Lower leg skin (tissue), 4 donors: ENCODE data around the gene CYP3A7. TPM values are rescaled to one million over a fixed set of nuclear protein-coding genes. Genes with fewer than 3 reads are reported as not detected.
"Not testable (repeated sequence)": the region's sequence is repeated elsewhere in the genome, so short reads cannot be mapped to it uniquely, and the experiment has no call there.

Experiments
- DNase-seq, 2 donors: peaks; one replicate each; pipeline ENCODE4 v3.0.0-alpha.2; 2019; ENCODE audit warnings: low spot score in 2 of 2
- H3K4me3 ChIP-seq: fragments of 200-600 bp; sonication (generic); 2 replicates; pipeline ENCODE4 v1.5.1; 2017; ENCODE audit warnings: mild to moderate bottlenecking, low read depth; ENCODE audit not compliant: poor library complexity, severe bottlenecking
- CTCF ChIP-seq, 3 donors: fragments of 450-650 bp; IDR thresholded peaks; one replicate each; pipeline ENCODE4 v1.5.1; 2016; ENCODE audit warnings: antibody characterized with exemption in 3 of 3, mild to moderate bottlenecking in 3 of 3, moderate library complexity in 2 of 3
- POLR2A ChIP-seq, 2 donors: fragments of 450-650 bp; IDR thresholded peaks; one replicate each; pipeline ENCODE4 v1.6.1; 2016 to 2017; ENCODE audit warnings: antibody characterized with exemption in 2 of 2, mild to moderate bottlenecking in 1 of 2, moderate library complexity in 1 of 2
- WGBS, 2 donors: methylation state at CpG; one replicate each; pipeline ENCODE4 v1.1.5; 2018; 5-methylcytosine and 5-hydroxymethylcytosine counted together
- intact Hi-C: fragments of 100-400 bp; cut with DNase I; formaldehyde crosslinking; loops from one replicate; pipeline ENCODE4 v1.15.0; 2023; ENCODE audit warnings: low total_unique reads
- total RNA-seq, 4 donors: library from RNA; depleted of rRNA; stranded (reverse); fragments of >200 nt; gene quantifications; one replicate each; pipeline ENCODE4 v1.1.0, GENCODE V29; 2016

CYP3A7 gene
- total RNA-seq, 4 donors from 2014 or later, result 0.30 to 0.65 TPM; not detected in 2

GRCh38 chr7:99709838-99710578 lies 25.0 kb downstream of the CYP3A7 start:
- no peak overlapping the region for H3K4me3 ChIP-seq
- intact Hi-C loops, result no loop called here
- DNase-seq, result no peak
- TF ChIP-seq POLR2A (IDR thresholded peaks at IDR 0.05) (no peak), CTCF (IDR thresholded peaks at IDR 0.05) (no peak)
- 44 to 50% methylated on average over 2 of the region's 2 CpGs for WGBS, 2 donors

- WGBS, 2 donors, result 89 to 93% methylated on average over 2 of the region's 2 CpGs
- DNase-seq, result no peak
- intact Hi-C loops, result no loop called here
Measured at GRCh38 chr7:99709260-99709659, 25.7 kb downstream of the CYP3A7 start.

GRCh38 chr7:99707096-99707495 lies 27.9 kb downstream of the CYP3A7 start:
- H3K4me3 ChIP-seq, result no peak overlapping the region
- WGBS, 2 donors, result 54 to 58% methylated on average over 1 of the region's 1 CpG
- intact Hi-C loops, result no loop called here
- TF ChIP-seq CTCF (IDR thresholded peaks at IDR 0.05), result no peak
- TF ChIP-seq POLR2A (IDR thresholded peaks at IDR 0.05), result no peak
- no peak for DNase-seq

More at GRCh38 chr7:99709260-99709659, 25.7 kb downstream of the CYP3A7 start:
- no peak for TF ChIP-seq CTCF (IDR thresholded peaks at IDR 0.05)
- TF ChIP-seq POLR2A (IDR thresholded peaks at IDR 0.05), result no peak
- no peak overlapping the region for H3K4me3 ChIP-seq

- DNase-seq, result no peak
- H3K4me3 ChIP-seq, result no peak overlapping the region
- intact Hi-C loops, result no loop called here
- WGBS, 2 donors, result 43% methylated on average over 5 of the region's 5 CpGs
- TF ChIP-seq CTCF (IDR thresholded peaks at IDR 0.05) (no peak), POLR2A (IDR thresholded peaks at IDR 0.05) (no peak)
Measured at GRCh38 chr7:99699946-99700345, 35.0 kb downstream of the CYP3A7 start.

GRCh38 chr7:99698867-99699730 lies 35.9 kb downstream of the CYP3A7 start:
- H3K4me3 ChIP-seq, DNase-seq, intact Hi-C loops: not testable (repeated sequence)
- 24 to 28% methylated on average over 6 of the region's 6 CpGs for WGBS, 2 donors

- no peak for DNase-seq
- WGBS, 2 donors, result 80 to 86% methylated on average over 1 of the region's 1 CpG
- TF ChIP-seq POLR2A (IDR thresholded peaks at IDR 0.05) (no peak), CTCF (IDR thresholded peaks at IDR 0.05) (no peak)
- intact Hi-C loops, result no loop called here
- no peak overlapping the region for H3K4me3 ChIP-seq
Measured at GRCh38 chr7:99694912-99695304, 40.1 kb downstream of the CYP3A7 start.
